Keratinocyte (primary cell): ENCODE measurements around the gene TTC28. TPM values are rescaled to one million over a fixed set of nuclear protein-coding genes. Genes with fewer than 3 reads are reported as not detected.

Experiments used
- DNase-seq: peaks from one replicate; pipeline ENCODE4 v3.0.0-alpha.2; 2011; ENCODE audit warnings: low read depth, missing footprints, low spot score
- FAIRE-seq: peaks from 2 replicates; lab custom pipeline; 2011; peaks lifted over from hg19 to GRCh38; lab: Jason Lieb, UNC
- H2AFZ ChIP-seq: 2 replicates; pipeline ENCODE4 v1.6.0; 2012; ENCODE audit warnings: low read length, control low read depth, inconsistent platforms; ENCODE audit not compliant: control insufficient read depth
- H3K27ac ChIP-seq: 2 replicates; pipeline ENCODE4 v1.5.1; 2011; ENCODE audit warnings: low read length; ENCODE audit not compliant: control insufficient read depth, insufficient read depth
- H3K27me3 ChIP-seq: 3 replicates; pipeline ENCODE4 v1.6.0; 2011; ENCODE audit warnings: low read length; ENCODE audit not compliant: control insufficient read depth, insufficient read depth; ENCODE audit errors: extremely low read depth
- H3K36me3 ChIP-seq, 2 experiments: 2 replicates in 1 of 2; 3 replicates in 1 of 2; pipeline ENCODE4 v1.5.1; 2011; ENCODE audit warnings: low read length in 2 of 2, mild to moderate bottlenecking in 1 of 2; ENCODE audit not compliant: control insufficient read depth in 2 of 2, insufficient read depth in 2 of 2; ENCODE audit errors: extremely low read depth in 1 of 2
- H3K4me1 ChIP-seq: 3 replicates; pipeline ENCODE4 v1.5.1; 2011; ENCODE audit warnings: low read length; ENCODE audit not compliant: control insufficient read depth, insufficient read depth; ENCODE audit errors: extremely low read depth
- H3K4me2 ChIP-seq: 3 replicates; pipeline ENCODE4 v1.6.0; 2011; ENCODE audit warnings: low read depth, low read length; ENCODE audit not compliant: control insufficient read depth, insufficient read depth; ENCODE audit errors: extremely low read depth
- H3K4me3 ChIP-seq, 3 experiments: fragments of 200-600 bp in 1 of 3; sonication (generic) in 1 of 3; 2 replicates in 2 of 3; 3 replicates in 1 of 3; pipeline ENCODE4 v1.5.1; 2011 to 2016; ENCODE audit warnings: low read length in 3 of 3, mild to moderate bottlenecking in 3 of 3, control low read depth in 2 of 3, inconsistent platforms in 1 of 3, low read depth in 1 of 3, mixed read lengths in 1 of 3, mixed run types in 1 of 3, moderate library complexity in 1 of 3; ENCODE audit not compliant: control insufficient read depth in 2 of 3, insufficient read depth in 2 of 3; ENCODE audit errors: extremely low read depth in 1 of 3
- H3K79me2 ChIP-seq: 2 replicates; pipeline ENCODE4 v1.6.0; 2012; ENCODE audit warnings: low read length; ENCODE audit not compliant: control insufficient read depth, insufficient read depth
- H3K9ac ChIP-seq: 3 replicates; pipeline ENCODE4 v1.6.0; 2011; ENCODE audit warnings: low read length; ENCODE audit not compliant: control insufficient read depth, insufficient read depth; ENCODE audit errors: extremely low read depth
- H3K9me1 ChIP-seq: 3 replicates; pipeline ENCODE4 v1.6.0; 2011; ENCODE audit warnings: low read length; ENCODE audit not compliant: control insufficient read depth, insufficient read depth; ENCODE audit errors: extremely low read depth
- H3K9me3 ChIP-seq: 2 replicates; pipeline ENCODE4 v1.5.1; 2012; ENCODE audit warnings: low read depth, low read length; ENCODE audit not compliant: control insufficient read depth
- H4K20me1 ChIP-seq: 3 replicates; pipeline ENCODE4 v1.6.0; 2011; ENCODE audit warnings: low read length; ENCODE audit not compliant: control insufficient read depth, insufficient read depth; ENCODE audit errors: extremely low read depth
- EZH2 ChIP-seq: IDR thresholded peaks from one replicate; pipeline ENCODE4 v1.6.1; 2012; ENCODE audit warnings: inconsistent platforms, mild to moderate bottlenecking, low read length, moderate library complexity
- dilution Hi-C: fragments of 300-500 bp; cut with MboI; formaldehyde crosslinking; loops from one replicate; pipeline ENCODE4 v1.7.0; 2020; ENCODE audit warnings: low sequenced_read_pairs; ENCODE audit not compliant: extremely low pct_ligation_motif_present
- polyA plus RNA-seq, 5 experiments: library from polyadenylated mRNA; depleted of rRNA in 3 of 5; stranded (reverse) in 3 of 5; stranded (forward) in 1 of 5; unstranded in 1 of 5; fragments of >200 nt; gene quantifications; 1 replicate in 1 of 5; 2 replicates in 3 of 5; 3 replicates in 1 of 5; pipeline versions ENCODE4 v1.2.1 to v1.2.3, GENCODE V29; 2011 to 2012; ENCODE audit warnings: missing spikeins in 2 of 5, low read depth in 1 of 5, low replicate concordance in 1 of 5
- TF ChIP-seq, protein P1 (sequence below), 3 experiments: IDR thresholded peaks in 1 of 3; conservative IDR thresholded peaks in 1 of 3; optimal IDR thresholded peaks in 1 of 3; 2 replicates in 2 of 3; 3 replicates in 1 of 3; pipeline versions ENCODE3 to v1.5.1; 2011; ENCODE audit warnings: low read length in 3 of 3, mild to moderate bottlenecking in 3 of 3, moderate library complexity in 2 of 3, control low read depth in 1 of 3, inconsistent platforms in 1 of 3; ENCODE audit not compliant: insufficient read depth in 2 of 3; ENCODE audit errors: extremely low read depth in 1 of 3

TTC28 gene
- polyA plus RNA-seq, 1 donor (not counting 4 experiments of a cell fraction or from before 2014, with no cell fraction given) = 0.66 TPM

DNA sequence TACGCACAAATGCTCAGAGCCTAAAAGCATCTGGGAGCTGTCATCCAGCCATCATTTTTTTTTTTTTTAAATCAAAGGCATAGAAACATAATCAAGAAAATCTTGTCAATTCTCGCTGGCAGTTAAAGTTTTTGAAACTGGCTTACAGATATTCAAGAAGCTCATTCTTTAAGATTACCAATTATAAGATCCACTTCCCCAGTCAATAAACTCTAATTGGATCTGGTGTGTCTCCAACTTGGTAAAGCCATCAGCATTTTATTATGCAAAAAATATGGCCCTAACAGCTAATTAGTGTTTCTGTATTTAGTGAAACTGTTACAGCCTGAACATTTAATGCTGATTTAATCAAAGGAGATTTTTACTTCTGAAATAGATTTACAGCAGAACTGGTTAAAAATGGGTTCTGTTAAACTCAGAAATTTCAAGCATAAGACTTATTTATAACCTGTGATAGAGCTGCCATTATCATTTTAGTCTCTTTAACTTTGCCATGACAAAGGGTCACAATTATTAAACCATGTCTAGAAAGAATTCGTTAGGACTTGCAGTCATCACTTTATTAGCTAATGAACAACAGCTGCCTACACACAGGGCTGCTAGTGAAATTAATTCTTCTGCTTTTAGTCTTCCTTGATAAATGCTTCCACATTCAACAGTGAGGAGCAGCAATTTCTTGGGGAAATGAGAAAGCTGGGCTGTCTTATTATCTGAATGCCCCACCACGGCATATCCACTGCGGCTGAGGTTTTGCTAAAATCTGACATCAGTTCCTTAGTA, 584.1 kb downstream of the TTC28 start:
- no peaks in the 10 kb centered on the region for H3K4me1 ChIP-seq
- no peak for FAIRE-seq
- dilution Hi-C loops = no loop called here
- no peak overlapping the region for H3K27ac ChIP-seq
- no peaks in the 10 kb centered on the region for H3K36me3 ChIP-seq
- H3K4me2 ChIP-seq = no peak overlapping the region
- H3K9me1 ChIP-seq = no peaks in the 10 kb centered on the region
- H3K27me3 ChIP-seq = no peaks in the 10 kb centered on the region
- H4K20me1 ChIP-seq = no peaks in the 10 kb centered on the region
- H3K79me2 ChIP-seq = no peaks in the 10 kb centered on the region
- H2AFZ ChIP-seq = no peak overlapping the region
- TF ChIP-seq, protein P1, sequence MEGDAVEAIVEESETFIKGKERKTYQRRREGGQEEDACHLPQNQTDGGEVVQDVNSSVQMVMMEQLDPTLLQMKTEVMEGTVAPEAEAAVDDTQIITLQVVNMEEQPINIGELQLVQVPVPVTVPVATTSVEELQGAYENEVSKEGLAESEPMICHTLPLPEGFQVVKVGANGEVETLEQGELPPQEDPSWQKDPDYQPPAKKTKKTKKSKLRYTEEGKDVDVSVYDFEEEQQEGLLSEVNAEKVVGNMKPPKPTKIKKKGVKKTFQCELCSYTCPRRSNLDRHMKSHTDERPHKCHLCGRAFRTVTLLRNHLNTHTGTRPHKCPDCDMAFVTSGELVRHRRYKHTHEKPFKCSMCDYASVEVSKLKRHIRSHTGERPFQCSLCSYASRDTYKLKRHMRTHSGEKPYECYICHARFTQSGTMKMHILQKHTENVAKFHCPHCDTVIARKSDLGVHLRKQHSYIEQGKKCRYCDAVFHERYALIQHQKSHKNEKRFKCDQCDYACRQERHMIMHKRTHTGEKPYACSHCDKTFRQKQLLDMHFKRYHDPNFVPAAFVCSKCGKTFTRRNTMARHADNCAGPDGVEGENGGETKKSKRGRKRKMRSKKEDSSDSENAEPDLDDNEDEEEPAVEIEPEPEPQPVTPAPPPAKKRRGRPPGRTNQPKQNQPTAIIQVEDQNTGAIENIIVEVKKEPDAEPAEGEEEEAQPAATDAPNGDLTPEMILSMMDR (optimal IDR thresholded peaks at IDR 0.05 in 1 of 3, IDR thresholded peaks at IDR 0.05 in 1 of 3, conservative IDR thresholded peaks at IDR 0.05 in 1 of 3; ENCODE audit: extremely low read depth in 1 of 3, insufficient read depth in 2 of 3, low read length in 3 of 3) = no peak
- TF ChIP-seq EZH2 = no peak
- no peaks in the 10 kb centered on the region for H3K9me3 ChIP-seq
- no peak overlapping the region for H3K4me3 ChIP-seq
- DNase-seq = no peak
- no peak overlapping the region for H3K9ac ChIP-seq

GRCh38 chr22:28094771-28095170, 584.9 kb downstream of the TTC28 start:
- H2AFZ ChIP-seq = no peak overlapping the region
- DNase-seq (no peak), FAIRE-seq (no peak)
- H3K4me2 ChIP-seq = no peak overlapping the region
- no peaks in the 10 kb centered on the region for H3K27me3 ChIP-seq
- no peak overlapping the region for H3K9ac ChIP-seq
- dilution Hi-C loops = no loop called here
- no peaks in the 10 kb centered on the region for H3K36me3 ChIP-seq
- H3K27ac ChIP-seq = no peak overlapping the region
- no peaks in the 10 kb centered on the region for H3K4me1 ChIP-seq
- H4K20me1 ChIP-seq = no peaks in the 10 kb centered on the region
- H3K4me3 ChIP-seq = no peak overlapping the region
- no peaks in the 10 kb centered on the region for H3K79me2 ChIP-seq
- H3K9me1 ChIP-seq = no peaks in the 10 kb centered on the region
- TF ChIP-seq EZH2 = no peak
- TF ChIP-seq, protein P1 (optimal IDR thresholded peaks at IDR 0.05 in 1 of 3, IDR thresholded peaks at IDR 0.05 in 1 of 3, conservative IDR thresholded peaks at IDR 0.05 in 1 of 3; ENCODE audit: extremely low read depth in 1 of 3, insufficient read depth in 2 of 3, low read length in 3 of 3) = no peak
- no peaks in the 10 kb centered on the region for H3K9me3 ChIP-seq
